Ishikawa (cell line): Measurements from ENCODE around the gene CAPN5.

Source experiments
- CEBPB ChIP-seq: IDR thresholded peaks from 2 replicates; pipeline ENCODE4 v1.6.1; 2012
- CREB1 ChIP-seq: IDR thresholded peaks from 2 replicates; pipeline ENCODE4 v1.6.1; 2012; ENCODE audit warnings: low read depth
- EGR1 ChIP-seq: IDR thresholded peaks from 2 replicates; pipeline ENCODE4 v1.6.1; 2012
- EP300 ChIP-seq: IDR thresholded peaks from 2 replicates; pipeline ENCODE4 v1.6.1; 2012; ENCODE audit warnings: borderline replicate concordance
- FOXM1 ChIP-seq: IDR thresholded peaks from 2 replicates; pipeline ENCODE4 v1.6.1; 2012; ENCODE audit warnings: low read depth, borderline replicate concordance
- NFIC ChIP-seq: IDR thresholded peaks from 2 replicates; pipeline ENCODE4 v1.6.1; 2012
- RAD21 ChIP-seq: IDR thresholded peaks from 2 replicates; pipeline ENCODE4 v1.6.1; 2012; ENCODE audit warnings: low read depth
- TAF1 ChIP-seq: IDR thresholded peaks from 2 replicates; pipeline ENCODE4 v1.6.1; 2012; ENCODE audit warnings: low read depth, mild to moderate bottlenecking
- TCF12 ChIP-seq: IDR thresholded peaks from 2 replicates; pipeline ENCODE4 v1.6.1; 2012; ENCODE audit warnings: low read depth
- TEAD4 ChIP-seq: IDR thresholded peaks from 2 replicates; pipeline ENCODE4 v1.6.1; 2012
- USF1 ChIP-seq: IDR thresholded peaks from 2 replicates; pipeline ENCODE4 v1.6.1; 2012
- YY1 ChIP-seq: IDR thresholded peaks from 2 replicates; pipeline ENCODE4 v1.6.1; 2012; ENCODE audit warnings: low read depth
- ZBTB7A ChIP-seq: IDR thresholded peaks from 2 replicates; pipeline ENCODE4 v1.6.1; 2012; ENCODE audit warnings: low read depth
- TF ChIP-seq, protein P1 (sequence below): IDR thresholded peaks from 2 replicates; pipeline ENCODE4 v1.6.1; 2012; ENCODE audit warnings: low read depth, mild to moderate bottlenecking
- TF ChIP-seq, protein P2 (sequence below): IDR thresholded peaks from 2 replicates; pipeline ENCODE4 v1.6.1; 2012

Gene CAPN5

GRCh38 chr11:77090373-77091111, 23.8 kb downstream of the CAPN5 start:
- no peak for TF ChIP-seq NFIC
- TF ChIP-seq TAF1 = no peak
- no peak for TF ChIP-seq EGR1
- TF ChIP-seq TCF12 = no peak
- TF ChIP-seq CREB1 = no peak

GRCh38 chr11:77091146-77091940, 24.6 kb downstream of the CAPN5 start:
- TF ChIP-seq YY1 (0 out of 2 replicates have a peak, but pooled peaks have one; percentile 48), TCF12 (no peak), RAD21 (peak; percentile 98), ZBTB7A (no peak)

- TF ChIP-seq FOXM1 (no peak), EGR1 (no peak), USF1 (no peak), CREB1 (no peak), YY1 (no peak), NFIC (no peak), TEAD4 (no peak), TAF1 (no peak), RAD21 (no peak), CEBPB (no peak), EP300 (no peak), TCF12 (no peak), ZBTB7A (no peak)
- TF ChIP-seq, protein P1, sequence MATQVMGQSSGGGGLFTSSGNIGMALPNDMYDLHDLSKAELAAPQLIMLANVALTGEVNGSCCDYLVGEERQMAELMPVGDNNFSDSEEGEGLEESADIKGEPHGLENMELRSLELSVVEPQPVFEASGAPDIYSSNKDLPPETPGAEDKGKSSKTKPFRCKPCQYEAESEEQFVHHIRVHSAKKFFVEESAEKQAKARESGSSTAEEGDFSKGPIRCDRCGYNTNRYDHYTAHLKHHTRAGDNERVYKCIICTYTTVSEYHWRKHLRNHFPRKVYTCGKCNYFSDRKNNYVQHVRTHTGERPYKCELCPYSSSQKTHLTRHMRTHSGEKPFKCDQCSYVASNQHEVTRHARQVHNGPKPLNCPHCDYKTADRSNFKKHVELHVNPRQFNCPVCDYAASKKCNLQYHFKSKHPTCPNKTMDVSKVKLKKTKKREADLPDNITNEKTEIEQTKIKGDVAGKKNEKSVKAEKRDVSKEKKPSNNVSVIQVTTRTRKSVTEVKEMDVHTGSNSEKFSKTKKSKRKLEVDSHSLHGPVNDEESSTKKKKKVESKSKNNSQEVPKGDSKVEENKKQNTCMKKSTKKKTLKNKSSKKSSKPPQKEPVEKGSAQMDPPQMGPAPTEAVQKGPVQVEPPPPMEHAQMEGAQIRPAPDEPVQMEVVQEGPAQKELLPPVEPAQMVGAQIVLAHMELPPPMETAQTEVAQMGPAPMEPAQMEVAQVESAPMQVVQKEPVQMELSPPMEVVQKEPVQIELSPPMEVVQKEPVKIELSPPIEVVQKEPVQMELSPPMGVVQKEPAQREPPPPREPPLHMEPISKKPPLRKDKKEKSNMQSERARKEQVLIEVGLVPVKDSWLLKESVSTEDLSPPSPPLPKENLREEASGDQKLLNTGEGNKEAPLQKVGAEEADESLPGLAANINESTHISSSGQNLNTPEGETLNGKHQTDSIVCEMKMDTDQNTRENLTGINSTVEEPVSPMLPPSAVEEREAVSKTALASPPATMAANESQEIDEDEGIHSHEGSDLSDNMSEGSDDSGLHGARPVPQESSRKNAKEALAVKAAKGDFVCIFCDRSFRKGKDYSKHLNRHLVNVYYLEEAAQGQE = no peak
- TF ChIP-seq, protein P2, sequence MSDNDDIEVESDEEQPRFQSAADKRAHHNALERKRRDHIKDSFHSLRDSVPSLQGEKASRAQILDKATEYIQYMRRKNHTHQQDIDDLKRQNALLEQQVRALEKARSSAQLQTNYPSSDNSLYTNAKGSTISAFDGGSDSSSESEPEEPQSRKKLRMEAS = no peak
Measured at GRCh38 chr11:77092382-77092781, 25.6 kb downstream of the CAPN5 start.

DNA sequence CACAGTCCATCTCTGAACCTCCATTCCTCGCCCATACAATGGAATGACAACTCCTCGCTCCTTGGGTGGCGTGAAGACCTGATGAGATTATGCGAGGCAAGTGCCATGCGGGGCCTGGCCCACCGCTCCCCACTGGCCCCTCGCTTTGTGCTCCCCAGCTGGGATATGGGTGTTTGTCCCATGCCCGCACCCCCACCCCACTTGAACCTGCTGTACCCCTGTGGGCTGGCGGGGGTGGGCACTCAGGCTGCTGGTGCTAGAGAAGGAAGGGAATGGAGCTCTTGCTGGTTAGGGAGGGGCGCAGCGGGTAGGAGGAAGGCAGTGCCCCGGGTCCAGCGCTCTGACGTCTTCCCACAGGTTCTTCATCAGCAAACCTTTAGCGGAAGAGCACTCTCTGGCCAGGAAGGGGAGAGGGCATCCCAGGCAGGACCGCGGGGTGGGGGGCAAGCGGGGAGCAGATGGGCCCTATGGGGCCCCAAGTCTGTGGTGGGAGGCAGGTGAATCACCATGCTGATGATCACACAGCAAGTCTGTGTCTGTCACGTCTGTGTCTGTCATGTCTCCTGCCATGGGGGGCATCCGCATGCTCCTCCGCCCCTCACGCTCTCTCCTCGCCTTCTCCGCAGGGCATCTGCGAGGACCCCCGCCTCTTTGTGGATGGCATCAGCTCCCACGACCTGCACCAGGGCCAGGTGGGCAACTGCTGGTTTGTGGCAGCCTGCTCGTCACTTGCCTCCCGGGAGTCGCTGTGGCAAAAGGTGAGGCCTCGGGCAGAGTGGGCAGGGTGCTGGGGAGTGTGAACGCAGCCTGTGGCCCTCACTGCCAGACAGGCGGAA, 26.5 kb downstream of the CAPN5 start:
- no peak for TF ChIP-seq TEAD4
- TF ChIP-seq NFIC = no peak
- TF ChIP-seq EGR1 = no peak
- no peak for TF ChIP-seq TAF1
- TF ChIP-seq TCF12 = no peak
- TF ChIP-seq FOXM1 = no peak
- no peak for TF ChIP-seq RAD21
- TF ChIP-seq CREB1 = no peak
- no peak for TF ChIP-seq EP300
- no peak for TF ChIP-seq YY1
- TF ChIP-seq, protein P2 = no peak
- TF ChIP-seq, protein P1 = no peak
- no peak for TF ChIP-seq USF1
- TF ChIP-seq CEBPB = no peak
- no peak for TF ChIP-seq ZBTB7A
